Measurements from ENCODE around the gene LIN7A. TPM values are rescaled to one million over a fixed set of nuclear protein-coding genes. Genes with fewer than 3 reads are reported as not detected.

Gene LIN7A
- total and polyA plus RNA-seq, 2 of the 8 experiments (the other 6 are each of a cell fraction or from before 2014, with no cell fraction given): 5.8 to 22.0 TPM

DNA sequence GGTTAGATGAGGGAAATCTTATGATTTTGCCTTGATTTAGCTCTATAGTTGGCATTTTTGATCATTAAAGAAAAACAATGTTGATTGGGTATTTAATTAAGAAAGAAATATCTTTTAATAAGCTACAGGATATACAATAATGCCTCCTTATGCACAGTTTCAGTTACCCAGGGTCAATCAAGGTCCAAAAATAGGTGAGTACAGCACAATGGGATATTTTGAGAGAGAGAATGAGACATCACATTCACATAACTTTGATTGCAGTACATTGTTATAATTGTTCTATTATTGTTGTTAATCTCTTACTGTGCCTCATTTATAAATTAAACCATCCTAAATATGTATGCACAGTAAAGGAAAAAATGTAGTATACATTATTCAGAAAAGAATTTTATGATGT, 118.9 kb downstream of the LIN7A start:
- no peak overlapping the region for H3K4ac ChIP-seq (replicated peaks; ENCODE audit: insufficient read length, low read depth, low read length)
- no peak overlapping the region for H2AK5ac ChIP-seq (ENCODE audit: low read depth, low read length)
- H3K4me3 ChIP-seq (ENCODE audit: extremely low read depth in 1 of 4, insufficient read depth in 2 of 4, low read depth in 3 of 4, low read length in 4 of 4): no peak overlapping the region
- H2BK5ac ChIP-seq (ENCODE audit: low read depth, low read length): no peak overlapping the region
- DNase-seq (ENCODE audit: low read depth in 1 of 2, low spot score in 2 of 2): no peak
- H4K91ac ChIP-seq (replicated peaks; ENCODE audit: insufficient read length, low read length): no peak overlapping the region
- H3K79me1 ChIP-seq (ENCODE audit: low read depth, low read length): no peaks in the 10 kb centered on the region
- no peaks in the 10 kb centered on the region for H3K36me3 ChIP-seq (ENCODE audit: control insufficient read depth in 2 of 4, insufficient read depth in 4 of 4, low read length in 3 of 4)
- H4K5ac ChIP-seq (ENCODE audit: insufficient read length, low read depth, low read length): no peak overlapping the region
- H2BK20ac ChIP-seq (ENCODE audit: low read length): no peak overlapping the region
- H3K23ac ChIP-seq (ENCODE audit: insufficient read length): no peak overlapping the region
- CTCF ChIA-PET (ENCODE audit: partially characterized antibody): interaction anchor here (1.1 to 1.8 kb wide), 3 partner anchors 16 to 20 kb away, joined by 3 to 7 read pairs (median 3); no protein-coding TSS in a partner anchor
- no peak overlapping the region for H2BK15ac ChIP-seq (ENCODE audit: low read length)
- no peak overlapping the region for H3K18ac ChIP-seq (ENCODE audit: extremely low read depth, low read length)
- H4K20me1 ChIP-seq (replicated peaks in 1 of 2; ENCODE audit: control insufficient read depth in 1 of 2, insufficient read depth in 2 of 2, low read length in 2 of 2): no peaks in the 10 kb centered on the region
- H3K56ac ChIP-seq (replicated peaks; ENCODE audit: insufficient read length, low read depth, low read length): no peak overlapping the region
- H3K27me3 ChIP-seq (replicated peaks in 1 of 4; ENCODE audit: control insufficient read depth in 3 of 4, extremely low read depth in 1 of 4, insufficient read depth in 3 of 4, low read length in 3 of 4): no peaks in the 10 kb centered on the region
- no peak for FAIRE-seq
- no peak overlapping the region for H3K9ac ChIP-seq (replicated peaks in 1 of 4; ENCODE audit: extremely low read depth in 1 of 4, low read depth in 3 of 4, low read length in 3 of 4)
- no peak overlapping the region for H3K4me2 ChIP-seq (ENCODE audit: insufficient read depth in 1 of 2, low read depth in 2 of 2, low read length in 2 of 2)
- no peak overlapping the region for H3K14ac ChIP-seq (ENCODE audit: insufficient read length)
- H2BK120ac ChIP-seq (replicated peaks; ENCODE audit: low read depth, low read length): no peak overlapping the region
- H3K4me1 ChIP-seq (replicated peaks in 1 of 4; ENCODE audit: control insufficient read depth in 3 of 4, insufficient read depth in 4 of 4, low read length in 3 of 4): peaks cover 5 to 15% (median 9%) of the 10 kb centered on the region in 4 experiments
- H3K79me2 ChIP-seq (ENCODE audit: control insufficient read depth in 1 of 2, insufficient read depth in 2 of 2, low read length in 2 of 2): no peaks in the 10 kb centered on the region
- H3K9me3 ChIP-seq (ENCODE audit: insufficient read depth in 2 of 2, low read depth in 1 of 2, low read length in 1 of 2): no peaks in the 10 kb centered on the region
- H2AFZ ChIP-seq (ENCODE audit: low read length): no peak overlapping the region
- TF ChIP-seq KDM1A (IDR thresholded peaks at IDR 0.05; ENCODE audit: borderline replicate concordance, low read length) (no peak), POLR2A (IDR thresholded peaks at IDR 0.05; ENCODE audit: control extremely low read depth in 1 of 2, low read depth in 2 of 2, low read length in 2 of 2) (no peak), CHD2 (IDR thresholded peaks at IDR 0.05; ENCODE audit: low read length) (no peak), USF2 (IDR thresholded peaks at IDR 0.05; ENCODE audit: low read length) (no peak), EZH2 (IDR thresholded peaks at IDR 0.05; ENCODE audit: low read depth, low read length, severe bottlenecking) (no peak), RXRA (IDR thresholded peaks at IDR 0.05; ENCODE audit: insufficient read depth, low read depth, low read length) (no peak), NANOG (IDR thresholded peaks at IDR 0.05; ENCODE audit: insufficient read depth, low read depth, low read length, poor library complexity, severe bottlenecking) (no peak), ASH2L (IDR thresholded peaks at IDR 0.05; ENCODE audit: low read length) (no peak), TEAD4 (IDR thresholded peaks at IDR 0.05; ENCODE audit: low read depth, low read length) (no peak), SP2 (IDR thresholded peaks at IDR 0.05; ENCODE audit: low read length) (no peak), EGR1 (IDR thresholded peaks at IDR 0.05; ENCODE audit: borderline replicate concordance, low read depth, low read length) (no peak), TAF1 (IDR thresholded peaks at IDR 0.05; ENCODE audit: low read depth, low read length) (no peak)
- TF ChIP-seq, protein P1, sequence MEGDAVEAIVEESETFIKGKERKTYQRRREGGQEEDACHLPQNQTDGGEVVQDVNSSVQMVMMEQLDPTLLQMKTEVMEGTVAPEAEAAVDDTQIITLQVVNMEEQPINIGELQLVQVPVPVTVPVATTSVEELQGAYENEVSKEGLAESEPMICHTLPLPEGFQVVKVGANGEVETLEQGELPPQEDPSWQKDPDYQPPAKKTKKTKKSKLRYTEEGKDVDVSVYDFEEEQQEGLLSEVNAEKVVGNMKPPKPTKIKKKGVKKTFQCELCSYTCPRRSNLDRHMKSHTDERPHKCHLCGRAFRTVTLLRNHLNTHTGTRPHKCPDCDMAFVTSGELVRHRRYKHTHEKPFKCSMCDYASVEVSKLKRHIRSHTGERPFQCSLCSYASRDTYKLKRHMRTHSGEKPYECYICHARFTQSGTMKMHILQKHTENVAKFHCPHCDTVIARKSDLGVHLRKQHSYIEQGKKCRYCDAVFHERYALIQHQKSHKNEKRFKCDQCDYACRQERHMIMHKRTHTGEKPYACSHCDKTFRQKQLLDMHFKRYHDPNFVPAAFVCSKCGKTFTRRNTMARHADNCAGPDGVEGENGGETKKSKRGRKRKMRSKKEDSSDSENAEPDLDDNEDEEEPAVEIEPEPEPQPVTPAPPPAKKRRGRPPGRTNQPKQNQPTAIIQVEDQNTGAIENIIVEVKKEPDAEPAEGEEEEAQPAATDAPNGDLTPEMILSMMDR (IDR thresholded peaks at IDR 0.05; ENCODE audit: control extremely low read depth in 1 of 3, insufficient read depth in 1 of 3, low read depth in 1 of 3, low read length in 3 of 3): no peak
- no peaks in the 10 kb centered on the region for H3K23me2 ChIP-seq (ENCODE audit: low read depth, low read length)
- no peak overlapping the region for H4K8ac ChIP-seq (ENCODE audit: extremely low read depth, insufficient read depth, low read length)
- H3K27ac ChIP-seq (ENCODE audit: low read depth, low read length): no peak overlapping the region
- no peak overlapping the region for H2BK12ac ChIP-seq (ENCODE audit: low read depth, low read length)
- POLR2A ChIA-PET (ENCODE audit: partially characterized antibody): no interaction called here
